Stimulated activated CD8-positive, alpha-beta memory T cell treated with anti-CD3 and anti-CD28 coated beads, Interleukin-7, amount 100 ng/mL, for 24 hours (primary cell): Measurements from ENCODE around the gene OPRPN.

Experiments used
- DNase-seq: peaks from one replicate; pipeline ENCODE4 v3.0.0-alpha.2; 2020; ENCODE audit warnings: low read depth

OPRPN gene

GRCh38 chr4:70397580-70397979, at the start of gene OPRPN:
OPRPN (plus strand) TSS chr4:70397940; CDS start chr4:70399286, 1,346 bp downstream.
- DNase-seq = no peak

- no peak for DNase-seq
Measured at GRCh38 chr4:70356185-70356584, 41.6 kb upstream of the OPRPN start.

GRCh38 chr4:70359115-70359661, 38.6 kb upstream of the OPRPN start:
- DNase-seq = no peak

- no peak for DNase-seq
Measured at GRCh38 chr4:70360460-70360859, 37.3 kb upstream of the OPRPN start, which contains the start of gene SMR3A. SMR3A (plus strand) TSS chr4:70360760; CDS start chr4:70362116, 1,356 bp downstream.

- DNase-seq = no peak
Measured at GRCh38 chr4:70364002-70364401, 33.7 kb upstream of the OPRPN start.

GRCh38 chr4:70365479-70365878, 32.3 kb upstream of the OPRPN start:
- DNase-seq = no peak

GRCh38 chr4:70367813-70368212, 29.9 kb upstream of the OPRPN start:
- DNase-seq = no peak

GRCh38 chr4:70371987-70372386, 25.8 kb upstream of the OPRPN start:
- no peak for DNase-seq

GRCh38 chr4:70372760-70373159, 25.0 kb upstream of the OPRPN start:
- no peak for DNase-seq

GRCh38 chr4:70380578-70380977, 17.2 kb upstream of the OPRPN start:
- no peak for DNase-seq

GRCh38 chr4:70382691-70383181, 15.0 kb upstream of the OPRPN start, which contains the start of gene SMR3B:
SMR3B (plus strand) TSS chr4:70383131; CDS start chr4:70384511, 1,380 bp downstream.
- DNase-seq = no peak

GRCh38 chr4:70392057-70392776, 5.5 kb upstream of the OPRPN start:
- no peak for DNase-seq

GRCh38 chr4:70399319-70399718, 1.6 kb downstream of the OPRPN start:
- DNase-seq = no peak

- DNase-seq = no peak
Measured at GRCh38 chr4:70402762-70403161, 5.0 kb downstream of the OPRPN start.

GRCh38 chr4:70405765-70406164, 8.0 kb downstream of the OPRPN start:
- DNase-seq = no peak

- no peak for DNase-seq
Measured at GRCh38 chr4:70425306-70425705, 27.6 kb downstream of the OPRPN start.

GRCh38 chr4:70426789-70427188, 29.0 kb downstream of the OPRPN start:
- no peak for DNase-seq

- DNase-seq = no peak
Measured at GRCh38 chr4:70437197-70437596, 39.5 kb downstream of the OPRPN start.

- no peak for DNase-seq
Measured at GRCh38 chr4:70442474-70442873, 44.7 kb downstream of the OPRPN start.

- no peak for DNase-seq
Measured at GRCh38 chr4:70443329-70443728, 45.6 kb downstream of the OPRPN start.

- DNase-seq = no peak
Measured at GRCh38 chr4:70449220-70449619, 51.5 kb downstream of the OPRPN start.

GRCh38 chr4:70452946-70453345, 55.2 kb downstream of the OPRPN start:
- no peak for DNase-seq
